ENCODE results near the gene YWHAQ.
A peak's percentile ranks its signal among the peaks of the same experiment; 100 is the strongest.

Gene YWHAQ

GRCh38 chr2:9655441-9656269 is 24.9 kb upstream of the YWHAQ start:
- DNase-seq, result no peak

- DNase-seq, result no peak
Observed at GRCh38 chr2:9654452-9655100, 23.8 kb upstream of the YWHAQ start.

- DNase-seq, result no peak
Observed at GRCh38 chr2:9653485-9654271, 22.9 kb upstream of the YWHAQ start.

- DNase-seq, result no peak
Observed at GRCh38 chr2:9652898-9653479, 22.2 kb upstream of the YWHAQ start.

- DNase-seq, result no peak
Observed at GRCh38 chr2:9652267-9652666, 21.5 kb upstream of the YWHAQ start.

- DNase-seq, result no peak
Observed at GRCh38 chr2:9650119-9650821, 19.5 kb upstream of the YWHAQ start.

- DNase-seq, result no peak
Observed at GRCh38 chr2:9649261-9649660, 18.5 kb upstream of the YWHAQ start.

GRCh38 chr2:9648821-9649220 is 18.0 kb upstream of the YWHAQ start:
- peak; percentile 83 for DNase-seq

GRCh38 chr2:9647884-9648283 is 17.1 kb upstream of the YWHAQ start:
- no peak for DNase-seq

GRCh38 chr2:9646196-9647030 is 15.6 kb upstream of the YWHAQ start:
- DNase-seq, result no peak

- peak; percentile 47 for DNase-seq
Observed at GRCh38 chr2:9644603-9645002, 13.8 kb upstream of the YWHAQ start.

- no peak for DNase-seq
Observed at GRCh38 chr2:9644021-9644420, 13.2 kb upstream of the YWHAQ start.

GRCh38 chr2:9641641-9642040 is 10.8 kb upstream of the YWHAQ start:
- no peak for DNase-seq

- DNase-seq, result no peak
Observed at GRCh38 chr2:9640403-9641104, 9.8 kb upstream of the YWHAQ start.

- no peak for DNase-seq
Observed at GRCh38 chr2:9639740-9640343, 9.0 kb upstream of the YWHAQ start.

GRCh38 chr2:9639000-9639602 is 8.3 kb upstream of the YWHAQ start:
- no peak for DNase-seq

- DNase-seq, result no peak
Observed at GRCh38 chr2:9638532-9638931, 7.7 kb upstream of the YWHAQ start.

- DNase-seq, result no peak
Observed at GRCh38 chr2:9637330-9637729, 6.5 kb upstream of the YWHAQ start.

GRCh38 chr2:9634133-9634532 is 3.3 kb upstream of the YWHAQ start:
- no peak for DNase-seq
